T-cell (primary cell): ENCODE measurements around the gene TGM2. TPM values are rescaled to one million over a fixed set of nuclear protein-coding genes. Genes with fewer than 3 reads are reported as not detected.

Experiments used
- ATAC-seq, 4 experiments: fragments of 200-7000 bp in 3 of 4; fragments of 150-1000 bp in 1 of 4; cut with Tn5 transposase; replicated peaks in 1 of 4; 1 replicate in 3 of 4; 2 replicates in 1 of 4; pipeline ENCODE4 v1.10.0; 2021; ENCODE audit warnings: moderate library complexity in 3 of 4, mild to moderate bottlenecking in 2 of 4, moderate number of reproducible peaks in 1 of 4
- CTCF ChIA-PET, 2 donors: fragments of 300-600 bp; sonication (Branson Sonifier 250); formaldehyde crosslinking; loops; one replicate each; lab custom pipeline; 2022; ENCODE audit warnings: antibody characterized with exemption in 2 of 2; lab: Charles Lee
- POLR2A ChIA-PET, 2 donors: fragments of 300-600 bp; sonication (Branson Sonifier 250); formaldehyde crosslinking; loops; one replicate each; lab custom pipeline; 2022; ENCODE audit warnings: antibody characterized with exemption in 2 of 2; lab: Charles Lee
- DNase-seq, 35 experiments: peaks; one replicate each; pipeline versions ENCODE4 v3.0.0 to v3.0.0-alpha.2; 2013 to 2023
- H3K27ac ChIP-seq: one replicate; pipeline ENCODE4 v1.5.1; 2013; ENCODE audit warnings: low read length
- H3K27me3 ChIP-seq, 2 experiments: replicated peaks in 1 of 2; 1 replicate in 1 of 2; 2 replicates in 1 of 2; pipeline versions ENCODE4 v1.6.1 to v1.7.0; 2013; ENCODE audit warnings: low read length in 1 of 2, mixed read lengths in 1 of 2; ENCODE audit not compliant: control insufficient read depth in 2 of 2, insufficient read depth in 2 of 2; ENCODE audit errors: extremely low read depth in 1 of 2
- H3K36me3 ChIP-seq, 2 donors: 1 replicate in 1 of 2; 2 replicates in 1 of 2; pipeline versions ENCODE4 v1.6.1 to v1.7.0; 2013; ENCODE audit warnings: low read length in 1 of 2; ENCODE audit not compliant: control insufficient read depth in 2 of 2, insufficient read depth in 1 of 2; ENCODE audit errors: extremely low read depth in 1 of 2
- H3K4me1 ChIP-seq, 2 experiments: 1 replicate in 1 of 2; 2 replicates in 1 of 2; pipeline versions ENCODE4 v1.6.1 to v1.7.0; 2013; ENCODE audit warnings: low read length in 2 of 2, mixed read lengths in 1 of 2; ENCODE audit not compliant: insufficient read depth in 2 of 2, control insufficient read depth in 1 of 2; ENCODE audit errors: extremely low read depth in 1 of 2
- H3K4me3 ChIP-seq, 2 donors: 1 replicate in 1 of 2; 2 replicates in 1 of 2; pipeline versions ENCODE4 v1.5.1 to v1.7.0; 2013; ENCODE audit warnings: mild to moderate bottlenecking in 2 of 2, low read length in 1 of 2, moderate library complexity in 1 of 2; ENCODE audit not compliant: control insufficient read depth in 1 of 2; ENCODE audit errors: extremely low read depth in 1 of 2
- H3K9me3 ChIP-seq: 2 replicates; pipeline ENCODE4 v1.7.0; 2013
- H3K27ac Mint-ChIP-seq, 2 donors: one replicate each; pipeline ENCODE4 v1.8.0; 2020 to 2021; ENCODE audit warnings: mild to moderate bottlenecking in 2 of 2, mixed read lengths in 2 of 2
- H3K27me3 Mint-ChIP-seq, 2 donors: one replicate each; pipeline ENCODE4 v1.8.0; 2021 to 2022; ENCODE audit warnings: mixed read lengths in 2 of 2
- H3K36me3 Mint-ChIP-seq: one replicate; pipeline ENCODE4 v1.8.0; 2021; ENCODE audit warnings: mixed read lengths
- H3K4me1 Mint-ChIP-seq, 3 donors: one replicate each; pipeline ENCODE4 v1.8.0; 2020 to 2022; ENCODE audit warnings: mixed read lengths in 3 of 3, mild to moderate bottlenecking in 1 of 3
- H3K4me3 Mint-ChIP-seq, 3 donors: one replicate each; pipeline ENCODE4 v1.8.0; 2020 to 2022; ENCODE audit warnings: mild to moderate bottlenecking in 3 of 3, mixed read lengths in 3 of 3, moderate library complexity in 3 of 3
- H3K9me3 Mint-ChIP-seq, 3 donors: one replicate each; pipeline ENCODE4 v1.8.0; 2020 to 2022; ENCODE audit warnings: mixed read lengths in 3 of 3
- WGBS: methylation state at CpG from one replicate; pipeline ENCODE4 v1.1.5; 2013; ENCODE audit warnings: missing lambda C conversion rate; ENCODE audit not compliant: insufficient coverage; 5-methylcytosine and 5-hydroxymethylcytosine counted together
- total RNA-seq, 35 experiments: library from RNA in 6 of 35; stranded (reverse) in 6 of 35; fragments of 120-200 nt in 1 of 35; gene quantifications; one replicate each; pipeline versions ENCODE4 v1.2.1 to v1.2.4 and lab custom pipeline; 2013 to 2026

TGM2 gene
- total RNA-seq, 5 donors from 2014 or later (not counting 1 experiment from before 2014, with no cell fraction given) = 0.62 to 1.8 (median 1.2) TPM; not detected in 2

DNA sequence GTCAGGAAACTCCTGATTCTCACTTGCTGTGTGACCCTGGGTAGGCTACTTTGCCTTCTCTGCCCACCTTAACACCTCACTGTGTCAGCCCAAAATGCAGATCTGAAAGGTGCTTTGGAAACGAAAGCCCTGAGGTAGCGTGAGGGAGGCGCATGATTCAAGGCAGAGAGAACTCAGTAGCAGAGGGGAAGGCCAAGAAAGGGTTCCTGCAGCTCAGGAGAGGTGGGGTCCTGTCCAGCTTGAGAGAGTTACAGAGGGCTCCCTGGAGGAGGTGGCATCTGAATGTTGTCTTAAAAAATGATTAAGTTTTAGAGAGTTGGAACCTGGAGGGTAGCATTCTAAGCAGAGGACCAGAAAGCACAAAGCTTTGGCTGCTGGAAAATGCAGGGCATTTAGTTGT, 13.6 kb downstream of the TGM2 start:
- ChIA-PET CTCF (no interaction called here), POLR2A (no interaction called here)
- H3K36me3 ChIP-seq = no peaks in the 10 kb centered on the region
- no peak overlapping the region for H3K27ac Mint-ChIP-seq
- peaks cover 0 to 18% of the 10 kb centered on the region in 2 experiments for H3K27me3 ChIP-seq
- ATAC-seq (no peak), DNase-seq (no peak)
- WGBS = 88% methylated on average over 3 of the region's 3 CpGs
- peaks cover 0 to 6% of the 10 kb centered on the region in 2 experiments for H3K4me1 ChIP-seq
- no peaks in the 10 kb centered on the region for H3K9me3 Mint-ChIP-seq
- peaks cover 8 to 14% (median 9%) of the 10 kb centered on the region in 3 donors for H3K4me1 Mint-ChIP-seq
- no peak overlapping the region for H3K4me3 ChIP-seq
- H3K9me3 ChIP-seq = no peaks in the 10 kb centered on the region
- H3K36me3 Mint-ChIP-seq = no peaks in the 10 kb centered on the region
- peaks cover 14 to 25% of the 10 kb centered on the region in 2 donors for H3K27me3 Mint-ChIP-seq
- H3K4me3 Mint-ChIP-seq = no peak overlapping the region
- no peak overlapping the region for H3K27ac ChIP-seq

DNA sequence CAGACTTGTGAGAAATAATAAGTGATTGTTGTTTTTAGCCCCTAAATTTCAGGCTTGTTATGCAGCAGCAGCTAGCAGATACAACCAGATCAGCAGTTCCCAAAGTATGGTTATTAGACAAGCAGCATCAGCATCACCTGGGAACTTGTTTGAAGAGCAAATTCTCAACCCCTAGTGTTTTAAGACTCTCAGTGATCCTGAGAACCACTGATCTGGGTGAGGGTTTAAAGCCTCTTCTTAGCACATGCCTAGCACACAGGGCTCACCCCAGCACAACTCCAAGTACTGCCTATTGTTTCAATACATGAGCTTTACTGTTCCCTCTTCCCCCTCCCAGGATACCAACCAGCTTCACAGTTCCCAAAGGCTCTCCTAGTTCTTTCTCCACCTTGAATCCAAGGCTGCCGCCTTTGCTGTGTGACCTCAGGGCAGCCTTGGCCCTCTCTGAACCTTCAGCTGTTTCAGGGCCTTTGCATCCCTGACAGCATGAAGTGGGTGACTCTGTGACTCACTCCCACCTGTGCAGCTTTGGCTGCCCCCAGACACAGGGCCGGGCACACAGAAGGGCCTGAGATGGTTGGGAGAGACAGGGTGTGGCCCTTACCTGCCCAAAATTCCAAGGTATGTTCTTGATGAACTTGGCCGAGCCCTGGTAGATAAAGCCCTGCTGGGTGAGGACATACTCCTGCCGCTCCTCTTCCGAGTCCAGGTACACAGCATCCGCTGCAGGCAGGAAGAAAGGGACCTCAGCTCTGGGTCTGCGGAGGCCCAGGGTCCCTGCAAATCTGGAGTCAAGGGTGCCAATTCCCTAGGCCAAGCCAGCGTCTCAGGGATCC, 14.5 kb downstream of the TGM2 start:
- H3K9me3 Mint-ChIP-seq = no peaks in the 10 kb centered on the region
- ChIA-PET CTCF (interaction anchor here in 1 of 2 donors (0.5 kb wide), 1 partner anchor 110 kb away, joined by 3 read pairs; no protein-coding TSS in a partner anchor), POLR2A (no interaction called here)
- H3K36me3 ChIP-seq = no peaks in the 10 kb centered on the region
- peaks cover 0 to 18% of the 10 kb centered on the region in 2 experiments for H3K27me3 ChIP-seq
- H3K27me3 Mint-ChIP-seq = peaks cover 14 to 25% of the 10 kb centered on the region in 2 donors
- ATAC-seq (no peak), DNase-seq (no peak)
- H3K27ac Mint-ChIP-seq = no peak overlapping the region
- peaks cover 8 to 14% (median 9%) of the 10 kb centered on the region in 3 donors for H3K4me1 Mint-ChIP-seq
- no peak overlapping the region for H3K27ac ChIP-seq
- H3K4me3 Mint-ChIP-seq = no peak overlapping the region
- peaks cover 0 to 6% of the 10 kb centered on the region in 2 experiments for H3K4me1 ChIP-seq
- 94% methylated on average over 7 of the region's 8 CpGs for WGBS
- no peaks in the 10 kb centered on the region for H3K9me3 ChIP-seq
- no peak overlapping the region for H3K4me3 ChIP-seq
- no peaks in the 10 kb centered on the region for H3K36me3 Mint-ChIP-seq

DNA sequence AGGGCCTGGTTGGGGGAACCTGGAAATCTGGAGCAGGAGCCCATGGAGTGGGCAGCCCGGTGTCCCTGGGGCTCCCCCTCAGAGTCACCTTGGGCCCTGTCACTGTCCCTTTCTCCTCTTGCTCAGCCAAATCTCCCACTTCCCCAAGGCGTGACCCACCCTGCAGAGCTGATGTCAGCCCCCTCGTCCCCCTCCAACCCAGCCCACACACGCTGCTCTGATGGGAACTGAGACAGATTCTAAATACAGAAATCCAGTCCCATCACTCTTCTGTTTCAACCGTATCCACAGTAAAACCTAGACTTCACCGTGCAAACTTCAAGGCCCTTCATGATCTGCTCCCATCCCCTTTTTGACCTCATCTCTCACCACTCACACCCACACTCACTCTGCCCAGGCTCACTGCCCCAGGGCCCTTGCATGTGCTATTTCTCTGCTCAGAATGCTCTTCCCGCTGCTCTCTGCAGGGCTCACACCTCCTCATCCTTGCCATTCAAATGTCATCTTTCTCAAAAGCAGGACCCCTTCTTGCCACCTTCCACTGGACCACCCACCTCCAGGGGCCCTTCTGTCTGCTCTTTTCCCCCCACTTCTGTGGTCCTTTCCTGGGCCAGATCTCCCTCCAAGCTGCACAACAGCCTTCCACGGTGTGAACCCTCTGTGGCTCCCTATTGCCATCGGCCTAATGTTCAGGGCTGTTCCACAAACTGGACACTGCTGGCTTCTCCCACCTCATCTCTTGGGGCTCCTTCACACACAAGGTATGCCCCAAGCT, 16.6 kb downstream of the TGM2 start:
- WGBS = 73% methylated on average over 9 of the region's 9 CpGs
- CTCF ChIA-PET = no interaction called here
- Mint-ChIP-seq H3K9me3 (no peaks in the 10 kb centered on the region), H3K27ac (no peak overlapping the region), H3K27me3 (peaks cover 14 to 25% of the 10 kb centered on the region in 2 donors), H3K4me1 (peaks cover 8 to 14% (median 9%) of the 10 kb centered on the region in 3 donors), H3K4me3 (no peak overlapping the region), H3K36me3 (no peaks in the 10 kb centered on the region)
- H3K9me3 ChIP-seq = no peaks in the 10 kb centered on the region
- no peak overlapping the region for H3K27ac ChIP-seq
- H3K36me3 ChIP-seq = no peaks in the 10 kb centered on the region
- peaks cover 0 to 32% of the 10 kb centered on the region in 2 experiments for H3K27me3 ChIP-seq
- peaks cover 0 to 6% of the 10 kb centered on the region in 2 experiments for H3K4me1 ChIP-seq
- POLR2A ChIA-PET = no interaction called here
- DNase-seq (no peak), ATAC-seq (no peak)
- no peak overlapping the region for H3K4me3 ChIP-seq

DNA sequence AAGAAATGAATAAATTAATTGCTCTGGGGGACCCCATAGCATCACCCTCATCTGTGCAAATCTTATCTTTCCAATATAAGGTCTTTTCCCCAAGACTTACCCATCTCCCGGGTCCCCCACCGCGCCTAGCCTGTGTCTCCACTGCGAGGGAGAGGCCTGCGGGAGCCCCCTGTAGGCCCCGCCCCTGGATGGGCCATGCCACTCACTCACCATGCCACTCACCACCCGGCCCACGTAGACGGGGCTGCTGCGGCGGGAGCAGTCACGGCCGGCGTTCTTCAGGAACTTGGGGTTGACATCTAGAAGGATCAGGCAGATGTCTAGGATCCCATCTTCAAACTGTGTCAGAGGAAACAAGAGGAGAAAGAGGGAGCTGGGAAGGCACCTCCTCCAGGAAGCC, 17.3 kb downstream of the TGM2 start:
- H3K9me3 Mint-ChIP-seq = no peaks in the 10 kb centered on the region
- POLR2A ChIA-PET = no interaction called here

DNA sequence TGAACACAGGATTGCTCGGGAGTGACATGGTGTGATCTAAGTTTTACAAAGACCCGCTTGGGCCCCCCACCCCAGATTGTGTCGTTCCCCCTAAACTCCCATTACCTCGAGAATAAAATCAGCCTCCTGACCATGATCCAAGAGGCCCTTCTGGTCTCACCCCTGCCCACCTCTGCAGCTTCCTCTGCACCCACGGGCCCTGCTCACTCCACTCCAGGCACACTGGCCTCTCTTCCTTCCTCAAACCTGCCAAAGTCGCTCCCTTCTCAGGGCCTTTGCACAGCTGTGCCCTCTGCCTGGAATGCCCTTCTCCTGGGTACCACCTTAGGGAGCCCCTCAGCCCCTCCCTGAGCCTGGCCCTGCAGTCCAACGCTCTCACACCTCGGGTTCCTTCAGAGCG, 17.9 kb downstream of the TGM2 start:
- H3K4me3 ChIP-seq = no peak overlapping the region
- no peaks in the 10 kb centered on the region for H3K36me3 ChIP-seq
- H3K9me3 ChIP-seq = no peaks in the 10 kb centered on the region
- Mint-ChIP-seq H3K9me3 (no peaks in the 10 kb centered on the region), H3K27ac (no peak overlapping the region), H3K4me3 (no peak overlapping the region), H3K4me1 (peaks cover 2 to 6% (median 4%) of the 10 kb centered on the region in 3 donors), H3K36me3 (no peaks in the 10 kb centered on the region), H3K27me3 (peaks cover 14 to 21% of the 10 kb centered on the region in 2 donors)
- 55% methylated on average over 6 of the region's 9 CpGs for WGBS
- peaks cover 0 to 26% of the 10 kb centered on the region in 2 experiments for H3K27me3 ChIP-seq
- ChIA-PET CTCF (interaction anchor here in 1 of 2 donors (0.6 kb wide), 1 partner anchor 258 kb away, joined by 4 read pairs; no protein-coding TSS in a partner anchor), POLR2A (interaction anchor here in 1 of 2 donors (0.7 kb wide), 1 partner anchor 16 kb away, joined by 4 read pairs; no protein-coding TSS in a partner anchor)
- DNase-seq (no peak), ATAC-seq (no peak)
- H3K27ac ChIP-seq = no peak overlapping the region
- H3K4me1 ChIP-seq = no peaks in the 10 kb centered on the region

More for the DNA sequence above, 17.3 kb downstream of the TGM2 start:
- Histone ChIP-seq H3K4me3 (no peak overlapping the region), H3K27me3 (peaks cover 0 to 29% of the 10 kb centered on the region in 2 experiments), H3K4me1 (peaks cover 0 to 4% of the 10 kb centered on the region in 2 experiments), H3K27ac (no peak overlapping the region), H3K9me3 (no peaks in the 10 kb centered on the region), H3K36me3 (no peaks in the 10 kb centered on the region)
- Mint-ChIP-seq H3K27me3 (peaks cover 14 to 25% of the 10 kb centered on the region in 2 donors), H3K27ac (no peak overlapping the region), H3K4me3 (no peak overlapping the region), H3K4me1 (peaks cover 8 to 12% (median 8%) of the 10 kb centered on the region in 3 donors), H3K36me3 (no peaks in the 10 kb centered on the region)
- WGBS = 94% methylated on average over 7 of the region's 14 CpGs
- DNase-seq = no peak
- CTCF ChIA-PET = interaction anchor here in 1 of 2 donors (0.6 kb wide), 1 partner anchor 258 kb away, joined by 4 read pairs; no protein-coding TSS in a partner anchor
- ATAC-seq = no peak

DNA sequence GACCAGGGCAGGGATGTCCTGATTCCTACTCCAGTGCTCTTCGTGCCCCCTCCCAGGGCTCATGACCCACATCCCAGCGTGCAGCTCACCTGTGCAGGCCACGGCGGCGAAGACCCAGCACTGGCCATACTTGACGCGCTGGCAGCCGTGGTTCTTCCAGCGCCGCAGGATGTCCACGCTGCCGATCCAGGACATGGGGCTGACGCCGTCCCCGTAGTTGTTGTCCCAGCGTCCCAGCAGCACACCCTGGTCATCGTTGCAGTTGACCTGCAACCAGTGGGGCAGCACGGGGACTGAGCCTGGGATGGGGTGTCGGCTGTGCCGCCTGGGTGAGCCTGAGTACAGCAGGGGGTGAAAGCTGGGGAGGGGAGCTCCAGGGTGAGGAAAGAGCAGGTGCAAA, 18.4 kb downstream of the TGM2 start:
- no peak overlapping the region for H3K4me3 ChIP-seq
- no peaks in the 10 kb centered on the region for H3K9me3 ChIP-seq
- H3K27me3 Mint-ChIP-seq = peaks cover 14 to 21% of the 10 kb centered on the region in 2 donors
- no peaks in the 10 kb centered on the region for H3K4me1 ChIP-seq
- H3K4me3 Mint-ChIP-seq = no peak overlapping the region
- 91% methylated on average over 20 of the region's 20 CpGs for WGBS
- H3K9me3 Mint-ChIP-seq = no peaks in the 10 kb centered on the region
- peaks cover 0 to 2% (median 0%) of the 10 kb centered on the region in 3 donors for H3K4me1 Mint-ChIP-seq
- ChIA-PET POLR2A (interaction anchor here in 1 of 2 donors (0.7 kb wide), 1 partner anchor 16 kb away, joined by 4 read pairs; no protein-coding TSS in a partner anchor), CTCF (no interaction called here)
- DNase-seq (no peak), ATAC-seq (no peak)
- H3K36me3 ChIP-seq = no peaks in the 10 kb centered on the region
- peaks cover 0 to 26% of the 10 kb centered on the region in 2 experiments for H3K27me3 ChIP-seq
- H3K36me3 Mint-ChIP-seq = no peaks in the 10 kb centered on the region
- H3K27ac Mint-ChIP-seq = no peak overlapping the region
- no peak overlapping the region for H3K27ac ChIP-seq
